Vagina (tissue), 2 donors: Measurements from ENCODE around the gene EBF3.

ENCODE experiments used
- CTCF ChIP-seq, 3 experiments: fragments of 450-650 bp in 2 of 3; fragments of 200-600 bp in 1 of 3; sonication (generic) in 1 of 3; IDR thresholded peaks; one replicate each; pipeline ENCODE4 v1.5.1; 2017 to 2019; ENCODE audit warnings: antibody characterized with exemption in 3 of 3, mild to moderate bottlenecking in 2 of 3, moderate library complexity in 2 of 3
- POLR2A ChIP-seq, 2 donors: fragments of 450-650 bp; IDR thresholded peaks; one replicate each; pipeline ENCODE4 v1.6.1; 2017; ENCODE audit warnings: antibody characterized with exemption in 2 of 2, mild to moderate bottlenecking in 2 of 2, moderate library complexity in 2 of 2
- POLR2AphosphoS5 ChIP-seq, 2 donors: sonication (generic); formaldehyde crosslinking; IDR thresholded peaks; one replicate each; pipeline ENCODE4 v1.9.0; 2017; ENCODE audit warnings: antibody characterized with exemption in 2 of 2, mild to moderate bottlenecking in 2 of 2, low read depth in 1 of 2; ENCODE audit not compliant: insufficient read depth in 1 of 2

- TF ChIP-seq CTCF (IDR thresholded peaks at IDR 0.05) (no peak), POLR2AphosphoS5 (IDR thresholded peaks at IDR 0.05; ENCODE audit: insufficient read depth in 1 of 2, low read depth in 1 of 2) (no peak), POLR2A (IDR thresholded peaks at IDR 0.05) (no peak)
Measured at GRCh38 chr10:129883626-129884397, 80.3 kb downstream of the EBF3 start.
